Measurements from ENCODE around the gene LKAAEAR1.
"Not testable (repeated sequence)": the region's sequence is repeated elsewhere in the genome, so short reads cannot be mapped to it uniquely, and the experiment has no call there.

The LKAAEAR1 gene

GRCh38 chr20:64096535-64096934 is 12.3 kb upstream of the LKAAEAR1 start:
- no peak for DNase-seq

- DNase-seq, result no peak
Observed at GRCh38 chr20:64095927-64096326, 11.7 kb upstream of the LKAAEAR1 start.

GRCh38 chr20:64095455-64095854 is 11.3 kb upstream of the LKAAEAR1 start:
- DNase-seq, result no peak

- no peak for DNase-seq
Observed at GRCh38 chr20:64093013-64093503, 8.9 kb upstream of the LKAAEAR1 start.

GRCh38 chr20:64092258-64093012 is 8.2 kb upstream of the LKAAEAR1 start:
- DNase-seq, result no peak

GRCh38 chr20:64091770-64092169 is 7.6 kb upstream of the LKAAEAR1 start:
- DNase-seq, result no peak

GRCh38 chr20:64091340-64091739 is 7.1 kb upstream of the LKAAEAR1 start:
- no peak for DNase-seq

GRCh38 chr20:64090165-64090564 is 6.0 kb upstream of the LKAAEAR1 start:
- DNase-seq, result no peak

GRCh38 chr20:64088586-64088985 is 4.4 kb upstream of the LKAAEAR1 start:
- not testable (repeated sequence) for DNase-seq

GRCh38 chr20:64087226-64087825 is 3.1 kb upstream of the LKAAEAR1 start:
- not testable (repeated sequence) for DNase-seq

- DNase-seq, result no peak
Observed at GRCh38 chr20:64086801-64087200, 2.6 kb upstream of the LKAAEAR1 start.

GRCh38 chr20:64084685-64085152 is 521 bp upstream of the LKAAEAR1 start:
- no peak for DNase-seq

GRCh38 chr20:64083378-64083803 is 807 bp downstream of the LKAAEAR1 start:
- DNase-seq, result peak; percentile 82

GRCh38 chr20:64082820-64083377 is 1.3 kb downstream of the LKAAEAR1 start:
- DNase-seq, result no peak

- peak; percentile 34 for DNase-seq
Observed at GRCh38 chr20:64082126-64082731, 2.0 kb downstream of the LKAAEAR1 start.

- DNase-seq, result no peak
Observed at GRCh38 chr20:64081624-64081964, 2.6 kb downstream of the LKAAEAR1 start.

- DNase-seq, result no peak
Observed at GRCh38 chr20:64080813-64081623, 3.2 kb downstream of the LKAAEAR1 start.

- no peak for DNase-seq
Observed at GRCh38 chr20:64080013-64080812, 4.0 kb downstream of the LKAAEAR1 start, which contains the start of gene OPRL1. Gene OPRL1, plus strand, starts transcription at chr20:64080082. Its CDS starts 12,639 bp downstream, at chr20:64092721.

GRCh38 chr20:64079273-64080012 is 4.8 kb downstream of the LKAAEAR1 start, which contains the start of gene RGS19:
Gene RGS19, minus strand, starts transcription at chr20:64079518. Its CDS starts 2,632 bp downstream, at chr20:64076886.
- peak; percentile 87 for DNase-seq

GRCh38 chr20:64078934-64079272 is 5.3 kb downstream of the LKAAEAR1 start:
- DNase-seq, result peak; percentile 36

Data from femur (tissue), 1 donor.